ENCODE results near the gene CCDC92.

DNA sequence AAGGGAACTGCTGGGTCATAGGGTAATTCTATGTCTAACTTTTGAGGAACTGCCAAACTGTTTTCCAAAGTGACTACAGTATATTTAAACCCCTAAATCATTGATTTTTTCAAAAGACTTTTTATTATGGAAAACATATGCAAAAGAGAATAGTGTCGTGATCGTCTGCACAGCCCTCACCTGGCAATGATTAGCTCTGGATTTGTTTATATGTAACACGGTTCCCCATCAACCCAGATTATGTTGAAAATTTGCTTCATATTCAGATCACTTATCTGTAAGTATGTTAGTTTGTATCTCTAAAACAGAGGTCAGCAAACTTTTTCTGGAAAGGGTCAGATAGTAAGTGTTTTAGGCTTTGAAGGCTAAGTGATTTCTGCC, 52.7 kb downstream of the CCDC92 start:
- TF ChIP-seq, protein P1, sequence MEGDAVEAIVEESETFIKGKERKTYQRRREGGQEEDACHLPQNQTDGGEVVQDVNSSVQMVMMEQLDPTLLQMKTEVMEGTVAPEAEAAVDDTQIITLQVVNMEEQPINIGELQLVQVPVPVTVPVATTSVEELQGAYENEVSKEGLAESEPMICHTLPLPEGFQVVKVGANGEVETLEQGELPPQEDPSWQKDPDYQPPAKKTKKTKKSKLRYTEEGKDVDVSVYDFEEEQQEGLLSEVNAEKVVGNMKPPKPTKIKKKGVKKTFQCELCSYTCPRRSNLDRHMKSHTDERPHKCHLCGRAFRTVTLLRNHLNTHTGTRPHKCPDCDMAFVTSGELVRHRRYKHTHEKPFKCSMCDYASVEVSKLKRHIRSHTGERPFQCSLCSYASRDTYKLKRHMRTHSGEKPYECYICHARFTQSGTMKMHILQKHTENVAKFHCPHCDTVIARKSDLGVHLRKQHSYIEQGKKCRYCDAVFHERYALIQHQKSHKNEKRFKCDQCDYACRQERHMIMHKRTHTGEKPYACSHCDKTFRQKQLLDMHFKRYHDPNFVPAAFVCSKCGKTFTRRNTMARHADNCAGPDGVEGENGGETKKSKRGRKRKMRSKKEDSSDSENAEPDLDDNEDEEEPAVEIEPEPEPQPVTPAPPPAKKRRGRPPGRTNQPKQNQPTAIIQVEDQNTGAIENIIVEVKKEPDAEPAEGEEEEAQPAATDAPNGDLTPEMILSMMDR (IDR thresholded peaks at IDR 0.05), result no peak
- TF ChIP-seq EZH2 (IDR thresholded peaks at IDR 0.05; ENCODE audit: borderline replicate concordance, insufficient read depth, low read depth, low read length, poor library complexity, severe bottlenecking), result no peak
